ENCODE results near the gene MFRP.

DNA sequence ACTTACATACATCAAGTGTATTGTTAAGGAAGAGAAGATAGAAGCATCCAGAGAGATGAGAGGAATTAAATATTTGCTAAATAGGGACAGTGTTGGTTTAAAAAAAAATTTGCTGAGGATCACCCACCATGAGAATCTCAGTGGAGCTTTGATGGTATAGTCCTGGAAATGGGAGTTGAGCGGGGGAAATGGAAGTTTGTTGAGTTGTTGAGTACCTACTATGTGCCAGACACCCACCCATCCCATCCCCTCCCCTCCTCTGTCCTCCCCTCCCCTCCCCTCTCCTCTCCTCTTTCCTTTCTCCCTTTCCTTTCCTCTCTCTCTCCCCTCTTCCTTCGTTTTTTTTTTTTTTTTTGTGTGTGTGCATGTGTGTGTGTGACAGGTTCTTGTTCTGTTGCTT is 4.7 kb upstream of the MFRP start:
- TF ChIP-seq POLR2A (IDR thresholded peaks at IDR 0.05) = no peak
- TF ChIP-seq, protein P1, sequence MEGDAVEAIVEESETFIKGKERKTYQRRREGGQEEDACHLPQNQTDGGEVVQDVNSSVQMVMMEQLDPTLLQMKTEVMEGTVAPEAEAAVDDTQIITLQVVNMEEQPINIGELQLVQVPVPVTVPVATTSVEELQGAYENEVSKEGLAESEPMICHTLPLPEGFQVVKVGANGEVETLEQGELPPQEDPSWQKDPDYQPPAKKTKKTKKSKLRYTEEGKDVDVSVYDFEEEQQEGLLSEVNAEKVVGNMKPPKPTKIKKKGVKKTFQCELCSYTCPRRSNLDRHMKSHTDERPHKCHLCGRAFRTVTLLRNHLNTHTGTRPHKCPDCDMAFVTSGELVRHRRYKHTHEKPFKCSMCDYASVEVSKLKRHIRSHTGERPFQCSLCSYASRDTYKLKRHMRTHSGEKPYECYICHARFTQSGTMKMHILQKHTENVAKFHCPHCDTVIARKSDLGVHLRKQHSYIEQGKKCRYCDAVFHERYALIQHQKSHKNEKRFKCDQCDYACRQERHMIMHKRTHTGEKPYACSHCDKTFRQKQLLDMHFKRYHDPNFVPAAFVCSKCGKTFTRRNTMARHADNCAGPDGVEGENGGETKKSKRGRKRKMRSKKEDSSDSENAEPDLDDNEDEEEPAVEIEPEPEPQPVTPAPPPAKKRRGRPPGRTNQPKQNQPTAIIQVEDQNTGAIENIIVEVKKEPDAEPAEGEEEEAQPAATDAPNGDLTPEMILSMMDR (IDR thresholded peaks at IDR 0.05) = no peak

All from testis (tissue), 2 donors.